ENCODE results near the gene CDSN.
"Not testable (repeated sequence)": the region's sequence is repeated elsewhere in the genome, so short reads cannot be mapped to it uniquely, and the experiment has no call there.

- TF ChIP-seq POLR2AphosphoS5 (IDR thresholded peaks at IDR 0.05; ENCODE audit: insufficient read depth in 1 of 2, low read depth in 1 of 2); CTCF (IDR thresholded peaks at IDR 0.05); POLR2A (IDR thresholded peaks at IDR 0.05): not testable (repeated sequence)
Measured at GRCh38 chr6:31067891-31068668, 52.2 kb downstream of the CDSN start.
